ENCODE data around the gene TUB.

TUB gene

GRCh38 chr11:8068605-8069221, 12.3 kb upstream of the TUB start:
- no peak for DNase-seq

DNA sequence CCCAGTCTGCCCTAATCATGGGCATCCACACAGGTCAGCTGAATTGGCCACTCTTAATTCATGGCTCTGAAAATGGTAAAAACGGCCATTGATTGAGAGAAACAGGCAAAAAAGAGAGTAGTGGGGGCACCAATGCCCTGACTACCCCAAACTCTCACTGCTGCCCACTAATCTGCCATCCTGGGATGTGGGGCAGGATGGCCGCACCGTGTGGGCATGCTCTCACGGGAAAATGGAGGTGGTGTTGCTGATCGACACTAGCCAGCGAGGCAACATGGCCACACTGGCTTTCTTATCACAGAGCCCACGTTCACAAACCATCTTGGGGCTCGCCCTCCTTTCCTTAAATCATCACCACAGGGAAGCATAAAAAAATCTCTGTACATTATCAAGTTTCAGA, 11.2 kb upstream of the TUB start:
- DNase-seq = no peak

DNA sequence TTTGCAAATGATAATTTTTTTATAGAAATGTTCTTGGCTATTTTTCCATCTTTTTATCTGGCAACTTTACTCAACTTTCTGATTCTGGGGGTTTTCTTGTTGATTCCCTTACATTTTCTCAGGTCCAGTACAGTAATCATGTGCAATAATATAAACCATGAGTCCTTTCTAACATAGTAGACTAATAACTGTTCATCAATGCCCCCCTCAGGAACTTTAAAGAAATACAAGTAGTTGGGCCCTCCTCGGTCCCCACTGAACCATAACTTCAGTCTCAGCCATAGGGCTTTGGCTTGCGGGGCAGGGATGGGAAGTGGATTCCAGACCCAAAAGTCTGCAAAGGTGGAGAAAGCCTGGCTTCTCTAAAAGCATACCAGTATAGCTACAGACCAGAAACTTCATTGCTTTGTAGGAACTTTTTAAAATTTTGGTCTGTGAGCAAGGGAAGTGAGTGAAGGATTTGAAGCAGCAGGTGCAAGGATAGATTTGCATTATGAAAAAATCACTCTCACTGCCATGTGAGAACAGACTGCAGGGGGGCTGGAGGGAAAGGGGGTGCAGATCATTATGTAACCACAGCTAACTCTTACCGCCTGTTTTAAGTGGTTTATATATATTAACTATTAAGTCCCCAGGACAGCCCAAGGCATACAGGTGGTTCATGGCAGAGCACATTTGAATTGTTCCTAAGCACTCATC, 10.4 kb upstream of the TUB start:
- no peak for DNase-seq

- no peak for DNase-seq
Measured at GRCh38 chr11:8071616-8072581, 9.1 kb upstream of the TUB start.

GRCh38 chr11:8075119-8075726, 5.8 kb upstream of the TUB start:
- no peak for DNase-seq

GRCh38 chr11:8079111-8079675, 1.8 kb upstream of the TUB start:
- DNase-seq = no peak

DNA sequence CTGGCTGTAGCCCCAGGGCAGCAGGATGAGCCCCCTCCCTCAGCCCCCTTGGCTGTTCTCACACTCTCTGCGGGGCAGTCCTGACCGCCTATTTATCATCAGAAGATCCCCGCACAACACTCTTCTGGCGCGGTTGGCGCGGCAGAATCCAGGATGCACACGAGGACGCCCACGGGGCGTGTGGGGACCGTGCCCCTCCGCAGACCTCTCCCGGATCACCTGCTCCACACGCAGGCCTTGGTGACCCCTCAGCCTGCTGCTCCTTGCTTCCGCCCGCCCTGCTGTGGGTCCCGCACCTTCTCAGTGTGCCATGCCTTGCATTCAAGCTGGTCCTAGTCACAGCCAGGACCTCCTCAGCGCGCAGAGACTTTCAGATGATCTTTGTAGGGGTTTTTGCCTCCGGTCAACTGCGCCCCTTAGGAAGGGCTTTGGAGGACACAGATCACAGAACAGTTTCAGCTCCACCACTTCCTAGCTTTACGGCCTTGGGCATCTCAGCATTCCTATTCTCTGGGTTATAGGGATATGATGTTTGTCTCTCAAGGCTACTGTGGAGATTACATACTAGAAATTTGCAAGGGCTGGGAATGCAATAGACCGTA, 841 bp upstream of the TUB start:
- DNase-seq = no peak

- DNase-seq = no peak
Measured at GRCh38 chr11:8081591-8082250, 710 bp downstream of the TUB start.

DNA sequence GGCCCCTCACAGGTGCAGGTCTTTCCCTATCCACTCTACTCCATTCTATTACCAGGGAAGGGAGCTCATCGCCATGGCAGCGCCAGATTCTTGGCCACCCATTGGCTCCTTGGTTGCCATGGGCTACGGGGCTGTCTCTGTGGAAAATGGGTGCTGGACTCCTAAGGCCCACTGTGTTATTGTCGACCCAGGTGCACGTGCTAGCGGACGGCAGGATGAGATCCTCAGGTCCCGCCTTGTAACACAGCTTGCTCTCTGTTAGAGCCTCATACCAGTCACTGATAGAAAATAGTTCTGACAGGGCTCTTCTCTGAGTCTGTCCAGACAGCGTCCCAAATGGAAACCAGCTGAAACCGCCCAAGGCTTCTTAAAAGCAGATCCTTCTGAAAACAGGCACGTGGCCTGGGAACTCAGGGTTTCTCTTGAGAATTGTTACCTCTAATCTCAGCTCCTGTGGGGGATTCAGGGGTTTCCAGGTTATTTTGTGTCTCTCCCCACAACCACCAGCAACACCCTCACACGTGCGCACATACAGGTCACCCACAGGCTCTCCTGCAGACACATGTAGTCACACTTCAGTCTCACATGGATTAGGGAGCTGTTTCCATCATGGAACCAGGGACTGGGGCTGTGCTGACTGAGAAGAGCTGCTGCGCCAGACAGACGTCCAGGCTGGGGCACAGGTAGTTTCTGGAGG, 1.5 kb downstream of the TUB start:
- DNase-seq = no peak

GRCh38 chr11:8083088-8083395, 2.0 kb downstream of the TUB start:
- DNase-seq = no peak

DNA sequence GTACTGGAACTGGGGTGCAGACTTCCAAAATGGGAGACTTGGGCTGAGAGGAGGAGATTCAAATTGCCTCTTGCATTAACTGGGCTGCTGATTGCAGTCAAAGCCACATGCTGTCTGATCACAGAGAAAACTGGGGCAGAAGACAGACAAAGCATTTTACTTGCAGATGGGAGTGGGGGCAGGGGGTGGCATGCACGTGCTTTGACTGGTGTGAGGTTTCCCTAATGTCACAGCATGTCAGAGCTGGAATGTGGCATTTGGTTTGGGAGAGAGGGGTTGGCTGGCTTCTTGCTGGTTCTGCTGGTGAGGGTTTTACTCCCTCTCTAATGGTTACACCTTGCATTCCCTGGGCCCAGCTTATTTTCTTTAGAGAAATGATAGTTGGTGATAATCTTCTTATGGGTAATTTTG, 2.9 kb downstream of the TUB start:
- DNase-seq = no peak

GRCh38 chr11:8084352-8084751, 3.3 kb downstream of the TUB start:
- no peak for DNase-seq

GRCh38 chr11:8085011-8085645, 4.1 kb downstream of the TUB start:
- no peak for DNase-seq

DNA sequence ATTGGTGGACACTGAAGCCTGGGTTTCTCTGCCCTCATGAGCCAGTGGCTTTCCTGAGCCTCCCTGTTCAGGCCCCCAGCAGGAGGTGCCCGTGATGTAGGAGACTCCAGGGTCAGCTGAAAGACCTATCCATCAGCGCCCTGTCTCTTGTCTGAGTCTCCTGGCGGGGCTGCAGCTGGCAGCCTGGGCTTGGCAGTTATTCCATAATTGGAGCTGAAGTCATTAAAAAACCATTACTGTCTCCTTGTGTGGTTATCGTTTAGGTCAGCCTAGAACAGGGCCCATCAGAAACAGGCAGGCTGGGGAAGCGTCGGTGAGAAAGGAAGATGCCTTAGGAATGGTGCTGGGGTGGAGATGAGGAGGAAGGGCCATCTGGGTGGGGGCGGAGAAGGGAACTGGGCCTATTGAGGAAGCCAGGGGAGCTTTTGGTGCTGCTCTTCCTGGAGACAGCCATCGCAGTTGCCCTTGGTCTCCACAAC, 5.0 kb downstream of the TUB start:
- DNase-seq = no peak

- DNase-seq = no peak
Measured at GRCh38 chr11:8086571-8086970, 5.6 kb downstream of the TUB start.

DNA sequence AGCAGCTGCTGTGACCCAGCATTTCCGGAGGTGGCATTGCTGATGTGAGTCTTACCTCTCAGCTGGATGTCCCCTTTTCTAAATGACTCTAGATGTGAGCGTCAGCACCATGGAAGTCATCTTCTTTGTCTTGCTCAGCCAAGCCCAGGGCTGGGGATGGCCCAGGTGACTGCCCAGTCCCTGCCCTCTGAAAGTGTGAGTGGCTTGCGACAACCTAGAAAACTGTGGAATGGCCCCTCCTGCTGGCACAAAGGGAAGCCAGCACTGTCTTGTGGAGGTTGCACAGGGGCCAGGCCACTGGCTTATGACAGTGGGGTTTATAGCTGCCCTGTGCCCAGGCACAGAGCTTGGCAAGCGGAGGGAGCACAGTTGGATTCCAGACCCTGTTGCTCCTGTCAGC, 6.2 kb downstream of the TUB start:
- DNase-seq = no peak

GRCh38 chr11:8087756-8088155, 6.7 kb downstream of the TUB start:
- no peak for DNase-seq

GRCh38 chr11:8089791-8090510, 8.9 kb downstream of the TUB start:
- no peak for DNase-seq

- peak; percentile 30 to 55 for DNase-seq
Measured at GRCh38 chr11:8090756-8091155, 9.7 kb downstream of the TUB start.

DNA sequence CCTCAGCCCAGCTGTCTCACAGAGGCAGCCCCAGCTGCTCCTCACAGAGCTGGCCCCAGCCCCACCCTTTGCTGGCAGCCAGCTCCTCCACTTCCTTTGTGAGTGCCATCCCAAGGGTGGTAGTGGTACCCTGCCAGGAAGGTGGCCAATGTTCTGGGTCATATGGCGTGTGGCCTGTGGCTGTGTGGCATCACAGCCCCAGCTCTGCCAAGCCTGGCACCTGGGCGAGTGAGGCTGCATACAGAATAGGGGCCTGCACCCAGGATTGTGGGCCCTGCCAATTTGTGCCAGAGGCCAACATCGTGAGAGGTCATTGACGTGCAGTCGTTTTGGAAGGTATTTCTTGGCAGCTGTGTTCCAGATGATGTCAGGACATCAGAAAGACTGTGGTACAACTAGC, 10.7 kb downstream of the TUB start:
- no peak for DNase-seq

Data from stimulated activated CD4-positive, alpha-beta T cell treated with anti-CD3 and anti-CD28 coated beads, Interleukin-2, amount 100 ng/mL, for 24 hours (primary cell).